Osteocyte (in vitro differentiated cells): Measurements from ENCODE around the gene SHOX. TPM values are rescaled to one million over a fixed set of nuclear protein-coding genes. Genes with fewer than 3 reads are reported as not detected.
A peak's percentile ranks its signal among the peaks of the same experiment; 100 is the strongest.
"Not testable (repeated sequence)": the region's sequence is repeated elsewhere in the genome, so short reads cannot be mapped to it uniquely, and the experiment has no call there.

Experiments used
- DNase-seq: peaks from one replicate; pipeline ENCODE4 v3.0.0; 2021; ENCODE audit warnings: mixed read lengths; ENCODE audit not compliant: unreplicated experiment; ENCODE audit errors: extremely low spot score
- H3K27ac Mint-ChIP-seq: one replicate; pipeline ENCODE4 v1.8.0; 2021; ENCODE audit warnings: mild to moderate bottlenecking, mixed read lengths; ENCODE audit not compliant: unreplicated experiment
- H3K27me3 Mint-ChIP-seq: one replicate; pipeline ENCODE4 v1.8.0; 2021; ENCODE audit warnings: mixed read lengths; ENCODE audit not compliant: unreplicated experiment
- H3K36me3 Mint-ChIP-seq: one replicate; pipeline ENCODE4 v1.8.0; 2021; ENCODE audit warnings: mixed read lengths; ENCODE audit not compliant: unreplicated experiment
- H3K4me1 Mint-ChIP-seq: one replicate; pipeline ENCODE4 v1.8.0; 2021; ENCODE audit warnings: mixed read lengths; ENCODE audit not compliant: unreplicated experiment
- H3K4me3 Mint-ChIP-seq: one replicate; pipeline ENCODE4 v1.8.0; 2021; ENCODE audit warnings: mild to moderate bottlenecking, moderate library complexity, mixed read lengths; ENCODE audit not compliant: unreplicated experiment
- H3K9me3 Mint-ChIP-seq: one replicate; pipeline ENCODE4 v1.8.0; 2021; ENCODE audit warnings: mixed read lengths; ENCODE audit not compliant: unreplicated experiment
- CTCF ChIP-seq: fragments of 200-600 bp; sonication (generic); IDR thresholded peaks from 2 replicates; pipeline ENCODE4 v1.5.0; 2021; ENCODE audit warnings: antibody characterized with exemption, mild to moderate bottlenecking, moderate library complexity
- total RNA-seq: library from RNA; stranded (reverse); gene quantifications from 2 replicates; pipeline ENCODE4 v1.2.1, GENCODE V29; 2021

SHOX gene
- total RNA-seq, 1 donor from 2014 or later = not detected

GRCh38 chrX:614136-614535 lies 16.5 kb upstream of the SHOX start:
- no peak overlapping the region for H3K4me3 Mint-ChIP-seq
- H3K27ac Mint-ChIP-seq = no peak overlapping the region
- DNase-seq = peak; percentile 62
- H3K36me3 Mint-ChIP-seq = no peaks in the 10 kb centered on the region
- H3K27me3 Mint-ChIP-seq = no peaks in the 10 kb centered on the region
- no peak for TF ChIP-seq CTCF
- H3K9me3 Mint-ChIP-seq = peaks cover 23% of the 10 kb centered on the region
- H3K4me1 Mint-ChIP-seq = no peaks in the 10 kb centered on the region

GRCh38 chrX:617401-617800 lies 13.2 kb upstream of the SHOX start:
- no peak overlapping the region for H3K27ac Mint-ChIP-seq
- peaks cover 2% of the 10 kb centered on the region for H3K9me3 Mint-ChIP-seq
- no peaks in the 10 kb centered on the region for H3K4me1 Mint-ChIP-seq
- H3K27me3 Mint-ChIP-seq = peaks cover 17% of the 10 kb centered on the region
- H3K36me3 Mint-ChIP-seq = no peaks in the 10 kb centered on the region
- peak; percentile 56 for DNase-seq
- TF ChIP-seq CTCF = no peak
- H3K4me3 Mint-ChIP-seq = no peak overlapping the region

- Mint-ChIP-seq H3K4me3 (no peak overlapping the region), H3K4me1 (no peaks in the 10 kb centered on the region), H3K27me3 (peaks cover 22% of the 10 kb centered on the region), H3K36me3 (no peaks in the 10 kb centered on the region), H3K27ac (no peak overlapping the region), H3K9me3 (no peaks in the 10 kb centered on the region)
- no peak for TF ChIP-seq CTCF
- peak; percentile 77 for DNase-seq
Measured at GRCh38 chrX:617891-618290, 12.7 kb upstream of the SHOX start.

- H3K4me3 Mint-ChIP-seq, H3K36me3 Mint-ChIP-seq, H3K9me3 Mint-ChIP-seq, H3K4me1 Mint-ChIP-seq, H3K27ac Mint-ChIP-seq, DNase-seq: not testable (repeated sequence)
- peaks cover 26% of the 10 kb centered on the region for H3K27me3 Mint-ChIP-seq
Measured at GRCh38 chrX:618304-618703, 12.3 kb upstream of the SHOX start.

- peaks cover 8% of the 10 kb centered on the region for H3K4me1 Mint-ChIP-seq
- no peak overlapping the region for H3K27ac Mint-ChIP-seq
- peak; percentile 83 for DNase-seq
- no peak overlapping the region for H3K4me3 Mint-ChIP-seq
- peaks cover 32% of the 10 kb centered on the region for H3K27me3 Mint-ChIP-seq
- H3K9me3 Mint-ChIP-seq = no peaks in the 10 kb centered on the region
- H3K36me3 Mint-ChIP-seq = no peaks in the 10 kb centered on the region
- TF ChIP-seq CTCF = no peak
Measured at GRCh38 chrX:618761-619450, 11.7 kb upstream of the SHOX start.
